ENCODE data around the gene CCDC14.
"Not testable (repeated sequence)": the region's sequence is repeated elsewhere in the genome, so short reads cannot be mapped to it uniquely, and the experiment has no call there.

Gene CCDC14

DNA sequence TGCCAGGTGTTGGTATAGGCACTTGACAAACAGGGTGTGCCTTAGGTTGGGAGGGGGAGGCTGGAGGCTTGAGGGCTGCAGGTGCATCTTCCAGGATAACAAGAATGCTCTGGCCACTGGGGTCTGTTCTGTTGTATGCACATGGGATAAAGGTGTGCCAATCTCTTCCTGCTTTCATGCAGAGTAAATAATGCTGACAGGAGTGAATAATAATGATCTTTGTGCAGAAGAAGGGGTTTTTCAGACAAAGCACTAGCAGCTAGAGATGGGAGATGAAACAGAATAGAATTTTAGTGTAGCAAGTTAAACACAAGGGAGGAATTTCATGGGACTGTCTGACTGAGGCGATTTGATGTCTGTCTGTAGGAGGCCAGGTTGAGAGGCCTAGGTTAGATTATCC lies 32.8 kb upstream of the CCDC14 start:
- H3K27me3 Mint-ChIP-seq (ENCODE audit: low read depth, poor library complexity) = peaks cover 47% of the 10 kb centered on the region
- no peak overlapping the region for H3K4me3 Mint-ChIP-seq
- no peaks in the 10 kb centered on the region for H3K36me3 Mint-ChIP-seq (ENCODE audit: low read depth)
- no peak for TF ChIP-seq CTCF (IDR thresholded peaks at IDR 0.05)
- no peaks in the 10 kb centered on the region for H3K4me1 Mint-ChIP-seq
- peaks cover 12% of the 10 kb centered on the region for H3K9me3 Mint-ChIP-seq
- DNase-seq = no peak
- no peak overlapping the region for H3K27ac Mint-ChIP-seq

GRCh38 chr3:123991730-123992588 lies 30.9 kb upstream of the CCDC14 start, which contains the start of gene ROPN1:
TSS of gene ROPN1 (minus strand) at chr3:123992124. CDS start at chr3:123980481, 11,643 bp downstream.
- H3K4me1 Mint-ChIP-seq; DNase-seq; H3K27ac Mint-ChIP-seq; H3K9me3 Mint-ChIP-seq; H3K36me3 Mint-ChIP-seq (ENCODE audit: low read depth): not testable (repeated sequence)
- Mint-ChIP-seq H3K27me3 (ENCODE audit: low read depth, poor library complexity) (peaks cover 51% of the 10 kb centered on the region), H3K4me3 (peak within 1 kb of the TSS; percentile 66)

- H3K4me1 Mint-ChIP-seq = no peaks in the 10 kb centered on the region
- no peak overlapping the region for H3K27ac Mint-ChIP-seq
- peaks cover 19% of the 10 kb centered on the region for H3K9me3 Mint-ChIP-seq
- DNase-seq = no peak
- no peak for TF ChIP-seq CTCF (IDR thresholded peaks at IDR 0.05)
- H3K4me3 Mint-ChIP-seq = no peak overlapping the region
- no peaks in the 10 kb centered on the region for H3K36me3 Mint-ChIP-seq (ENCODE audit: low read depth)
- peaks cover 68% of the 10 kb centered on the region for H3K27me3 Mint-ChIP-seq (ENCODE audit: low read depth, poor library complexity)
Measured at GRCh38 chr3:123986427-123986826, 25.4 kb upstream of the CCDC14 start.

GRCh38 chr3:123984957-123985356 lies 23.9 kb upstream of the CCDC14 start:
- Mint-ChIP-seq H3K4me1 (peaks cover 6% of the 10 kb centered on the region), H3K36me3 (ENCODE audit: low read depth) (no peaks in the 10 kb centered on the region), H3K9me3 (peaks cover 19% of the 10 kb centered on the region), H3K27ac (no peak overlapping the region), H3K4me3 (no peak overlapping the region), H3K27me3 (ENCODE audit: low read depth, poor library complexity) (peaks cover 68% of the 10 kb centered on the region)
- no peak for DNase-seq
- no peak for TF ChIP-seq CTCF (IDR thresholded peaks at IDR 0.05)

DNA sequence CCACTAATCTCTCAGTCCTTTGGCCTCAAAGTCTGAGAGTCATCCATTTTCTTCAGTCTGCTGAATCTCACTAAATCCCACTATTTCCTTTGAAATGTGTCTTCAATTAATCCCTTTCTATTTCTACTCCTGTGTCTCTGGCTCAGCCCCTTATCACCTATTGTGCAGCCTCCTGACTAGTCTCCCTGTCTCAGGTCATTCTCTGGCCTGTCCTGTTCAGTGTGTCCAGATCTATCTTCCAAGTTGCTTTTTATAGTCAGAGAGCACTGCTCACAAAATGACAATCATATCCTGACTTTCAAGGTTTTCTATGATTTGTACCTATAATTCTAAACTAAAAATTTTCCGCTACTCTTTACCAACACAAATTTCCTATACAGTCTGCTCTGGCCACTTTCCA lies 23.3 kb upstream of the CCDC14 start:
- Mint-ChIP-seq H3K27ac (no peak overlapping the region), H3K36me3 (ENCODE audit: low read depth) (no peaks in the 10 kb centered on the region), H3K4me1 (peaks cover 8% of the 10 kb centered on the region), H3K9me3 (peaks cover 19% of the 10 kb centered on the region), H3K27me3 (ENCODE audit: low read depth, poor library complexity) (peaks cover 63% of the 10 kb centered on the region), H3K4me3 (no peak overlapping the region)
- no peak for DNase-seq
- TF ChIP-seq CTCF (IDR thresholded peaks at IDR 0.05) = no peak

DNA sequence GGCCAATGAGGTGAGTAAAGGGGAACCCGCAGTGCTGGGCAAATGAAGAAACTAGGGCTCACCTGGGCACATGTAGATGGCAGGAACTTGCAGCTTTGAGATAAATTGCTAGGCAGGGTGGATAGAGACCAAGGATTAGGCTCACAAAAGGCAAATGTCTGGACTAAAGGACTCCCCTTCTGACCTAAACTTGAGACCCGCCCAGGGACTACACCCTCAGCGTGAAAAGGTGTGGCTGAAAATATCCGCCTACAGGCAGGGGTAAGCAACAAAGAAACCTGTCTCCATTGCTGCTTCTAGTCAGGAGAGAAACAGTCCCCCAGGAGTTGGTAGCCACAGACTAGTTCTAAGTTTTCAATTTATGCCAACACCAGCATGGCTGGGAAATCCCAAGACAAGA lies 20.3 kb upstream of the CCDC14 start:
- not testable (repeated sequence) for H3K27ac Mint-ChIP-seq; H3K36me3 Mint-ChIP-seq (ENCODE audit: low read depth); DNase-seq; H3K4me1 Mint-ChIP-seq; H3K4me3 Mint-ChIP-seq
- Mint-ChIP-seq H3K27me3 (ENCODE audit: low read depth, poor library complexity) (peaks cover 43% of the 10 kb centered on the region), H3K9me3 (peaks cover 19% of the 10 kb centered on the region)

DNA sequence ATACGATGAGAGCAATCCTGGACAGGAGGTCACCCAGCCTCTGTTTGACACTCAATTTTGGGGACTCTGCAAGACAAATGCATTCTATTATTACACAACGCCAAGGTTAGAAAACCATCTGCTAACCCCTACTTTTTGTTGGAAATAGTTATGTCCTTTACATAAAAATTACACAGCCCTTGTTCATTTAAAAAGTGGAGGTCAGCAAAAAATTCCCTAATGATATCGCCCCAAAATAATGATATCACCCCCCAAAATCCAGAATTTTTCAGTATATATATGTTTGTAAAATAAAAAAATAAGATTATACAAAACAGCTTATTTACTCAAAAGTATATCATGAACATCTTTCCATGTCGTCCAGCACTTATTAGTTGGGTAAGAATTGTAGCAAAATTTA lies 19.5 kb upstream of the CCDC14 start:
- no peak for TF ChIP-seq CTCF (IDR thresholded peaks at IDR 0.05)
- Mint-ChIP-seq H3K36me3 (ENCODE audit: low read depth) (no peaks in the 10 kb centered on the region), H3K27me3 (ENCODE audit: low read depth, poor library complexity) (peaks cover 41% of the 10 kb centered on the region), H3K27ac (no peak overlapping the region), H3K4me3 (peak overlapping the region; percentile 81), H3K4me1 (peaks cover 8% of the 10 kb centered on the region), H3K9me3 (peaks cover 19% of the 10 kb centered on the region)
- DNase-seq = no peak

Measured in nephron progenitor cell (in vitro differentiated cells).